PFSK-1 (cell line): ENCODE measurements around the gene ALG6.

ENCODE experiments used
- FOXP2 ChIP-seq: optimal IDR thresholded peaks from 2 replicates; pipeline ENCODE3; 2011; ENCODE audit warnings: borderline replicate concordance, control low read depth, inconsistent platforms; ENCODE audit not compliant: insufficient read depth; ENCODE audit errors: extremely low read length, extremely low read depth
- POLR2AphosphoS5 ChIP-seq: IDR thresholded peaks from 2 replicates; pipeline ENCODE4 v1.6.1; 2012; ENCODE audit warnings: low read depth, mild to moderate bottlenecking, control low read depth, low read length, moderate library complexity
- REST ChIP-seq, 2 experiments: IDR thresholded peaks; 2 replicates each; pipeline versions ENCODE4 v1.6.1 to v1.8.0; 2011 to 2012; ENCODE audit warnings: low read depth in 2 of 2, low read length in 2 of 2, control low read depth in 1 of 2, inconsistent platforms in 1 of 2, mild to moderate bottlenecking in 1 of 2, moderate library complexity in 1 of 2; ENCODE audit not compliant: insufficient read depth in 1 of 2
- SIN3A ChIP-seq: IDR thresholded peaks from 2 replicates; pipeline ENCODE4 v1.6.1; 2012; ENCODE audit warnings: mild to moderate bottlenecking, low read length, moderate library complexity, borderline replicate concordance; ENCODE audit not compliant: insufficient read depth
- TAF1 ChIP-seq: IDR thresholded peaks from 2 replicates; pipeline ENCODE4 v1.6.1; 2012; ENCODE audit warnings: low read length, control low read depth, borderline replicate concordance; ENCODE audit not compliant: insufficient read depth

The ALG6 gene

DNA sequence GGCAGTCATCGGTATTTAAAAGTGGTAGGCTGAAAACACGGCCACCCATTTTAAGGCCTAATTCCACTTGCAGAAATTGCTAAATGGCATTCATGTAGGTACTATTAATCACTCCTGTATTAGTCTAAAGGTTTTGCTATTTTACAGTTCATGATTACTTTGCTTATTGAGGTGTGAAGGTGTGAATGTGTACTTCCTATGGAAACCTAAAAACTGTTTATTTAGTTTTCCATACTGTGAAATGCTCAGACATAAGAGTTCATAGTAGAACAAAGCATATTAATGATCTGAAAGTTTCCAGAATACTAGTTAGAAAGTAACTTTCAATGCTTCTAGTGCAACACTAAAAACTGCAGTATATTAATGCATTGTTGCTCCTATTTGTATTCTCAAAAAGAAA, 85.8 kb downstream of the ALG6 start:
- no peak for TF ChIP-seq TAF1

- TF ChIP-seq TAF1, result no peak
- TF ChIP-seq FOXP2, result no peak
- no peak for TF ChIP-seq POLR2AphosphoS5
- TF ChIP-seq SIN3A, result no peak
- TF ChIP-seq REST (IDR thresholded peaks at IDR 0.05; ENCODE audit: insufficient read depth in 1 of 2, low read depth in 2 of 2, low read length in 2 of 2), result no peak
These were observed 86.8 kb downstream of the ALG6 start for GRCh38 chr1:63454269-63454668.

GRCh38 chr1:63458750-63459149, 91.3 kb downstream of the ALG6 start:
- TF ChIP-seq POLR2AphosphoS5, result no peak
- TF ChIP-seq REST (IDR thresholded peaks at IDR 0.05; ENCODE audit: insufficient read depth in 1 of 2, low read depth in 2 of 2, low read length in 2 of 2), result no peak
- no peak for TF ChIP-seq SIN3A
- TF ChIP-seq TAF1, result no peak
- no peak for TF ChIP-seq FOXP2

DNA sequence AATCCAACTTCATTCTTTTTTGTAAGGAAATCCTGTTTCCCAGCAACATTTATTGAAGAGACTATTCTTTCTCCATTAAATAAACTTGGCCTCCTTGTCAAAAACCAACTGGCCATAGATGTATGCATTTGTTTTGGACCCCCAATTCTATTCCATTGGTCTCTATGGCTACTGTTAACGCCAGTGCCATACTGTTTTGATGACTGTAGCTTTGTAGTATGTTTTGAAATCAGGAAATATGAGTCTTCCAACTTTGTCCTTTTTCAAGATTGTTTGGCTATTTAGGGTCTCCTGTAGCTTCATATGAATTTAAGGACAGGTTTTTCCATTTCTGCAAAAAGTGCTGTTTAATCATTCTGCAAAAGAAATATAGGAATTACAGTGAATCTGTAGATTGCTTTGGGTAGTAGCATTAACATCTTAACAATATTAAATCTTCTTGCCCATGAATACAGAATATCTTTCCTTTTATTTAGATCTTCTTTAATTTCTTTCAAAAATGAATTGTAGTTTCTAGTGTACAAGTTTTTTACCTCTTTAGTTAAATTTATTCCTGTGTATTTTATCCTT, 94.3 kb downstream of the ALG6 start:
- no peak for TF ChIP-seq FOXP2
- TF ChIP-seq SIN3A, result no peak
- no peak for TF ChIP-seq POLR2AphosphoS5
- no peak for TF ChIP-seq TAF1
- TF ChIP-seq REST (IDR thresholded peaks at IDR 0.05; ENCODE audit: insufficient read depth in 1 of 2, low read depth in 2 of 2, low read length in 2 of 2), result no peak

- TF ChIP-seq TAF1, result no peak
- TF ChIP-seq REST (IDR thresholded peaks at IDR 0.05; ENCODE audit: insufficient read depth in 1 of 2, low read depth in 2 of 2, low read length in 2 of 2), result no peak
- TF ChIP-seq FOXP2, result no peak
These were observed 95.8 kb downstream of the ALG6 start for GRCh38 chr1:63463248-63463647.

DNA sequence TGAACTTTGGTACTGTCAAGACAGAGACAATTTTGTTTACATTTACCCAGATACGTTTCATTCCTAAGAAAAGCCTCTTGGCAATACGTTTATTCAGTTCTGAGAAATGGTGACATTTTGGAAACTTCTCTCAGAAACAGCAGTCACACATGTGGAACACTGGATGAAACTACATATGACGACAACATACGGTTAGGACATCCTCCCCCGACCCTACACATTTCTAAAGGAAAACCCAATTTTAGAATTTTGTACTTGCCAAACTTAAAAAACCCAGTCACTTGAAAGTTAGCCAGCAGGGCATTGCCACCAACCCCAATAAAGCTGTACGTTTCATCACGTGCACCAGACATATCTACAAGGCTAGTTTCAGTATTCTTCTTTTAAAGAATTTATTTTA, 98.8 kb downstream of the ALG6 start:
- TF ChIP-seq SIN3A (no peak), TAF1 (no peak), FOXP2 (no peak), REST (IDR thresholded peaks at IDR 0.05; ENCODE audit: insufficient read depth in 1 of 2, low read depth in 2 of 2, low read length in 2 of 2) (no peak), POLR2AphosphoS5 (no peak)
